OCI-LY1 (cell line): ENCODE measurements around the gene NUDT14.

ENCODE experiments used
- H2AFZ ChIP-seq: fragments of 200-600 bp; sonication (generic), shearing (Covaris generic); 2 replicates; pipeline ENCODE4 v1.6.0; 2014; ENCODE audit warnings: antibody characterized with exemption, mild to moderate bottlenecking, low read length
- H3F3A ChIP-seq: fragments of 200-600 bp; sonication (generic), shearing (Covaris generic); 2 replicates; pipeline ENCODE4 v1.6.0; 2014; ENCODE audit warnings: mild to moderate bottlenecking, antibody characterized with exemption, low read length, moderate library complexity; ENCODE audit not compliant: insufficient read depth
- H3K27ac ChIP-seq: fragments of 200-600 bp; sonication (generic); 2 replicates; pipeline ENCODE4 v1.5.1; 2014; ENCODE audit warnings: low read length, mixed run types, mild to moderate bottlenecking, low read depth; ENCODE audit not compliant: poor library complexity, severe bottlenecking
- H3K27me3 ChIP-seq: fragments of 200-600 bp; sonication (generic); 2 replicates; pipeline ENCODE4 v1.6.0; 2014; ENCODE audit warnings: antibody characterized with exemption, mild to moderate bottlenecking, low read length, moderate library complexity; ENCODE audit not compliant: insufficient read depth
- H3K36me3 ChIP-seq: fragments of 200-600 bp; sonication (generic); 2 replicates; pipeline ENCODE4 v1.6.1; 2014; ENCODE audit warnings: mild to moderate bottlenecking, antibody characterized with exemption, low read length, moderate library complexity, mixed read lengths; ENCODE audit not compliant: insufficient read depth
- H3K4me1 ChIP-seq: fragments of 200-600 bp; sonication (generic); 2 replicates; pipeline ENCODE4 v1.5.1; 2014; ENCODE audit warnings: mild to moderate bottlenecking, low read length, moderate library complexity; ENCODE audit not compliant: insufficient read depth, severe bottlenecking
- H3K4me2 ChIP-seq: fragments of 200-600 bp; sonication (generic), shearing (Covaris generic); 2 replicates; pipeline ENCODE4 v1.6.1; 2014; ENCODE audit warnings: low read length
- H3K4me3 ChIP-seq: fragments of 200-600 bp; sonication (generic); 2 replicates; pipeline ENCODE4 v1.5.1; 2014; ENCODE audit warnings: low read length, low read depth, mild to moderate bottlenecking, mixed read lengths; ENCODE audit not compliant: poor library complexity, severe bottlenecking
- H3K79me2 ChIP-seq: fragments of 200-600 bp; shearing (Covaris generic); 2 replicates; pipeline ENCODE4 v1.6.1; 2016; ENCODE audit warnings: mixed run types, low read length, mixed read lengths; ENCODE audit not compliant: insufficient read depth
- H3K9ac ChIP-seq: fragments of 200-600 bp; sonication (generic), shearing (Covaris generic); 2 replicates; pipeline ENCODE4 v1.6.1; 2014; ENCODE audit warnings: mild to moderate bottlenecking, low read length, mixed read lengths
- H3K9me2 ChIP-seq: fragments of 200-600 bp; sonication (generic), shearing (Covaris generic); 2 replicates; pipeline ENCODE4 v1.6.1; 2014; ENCODE audit warnings: low read depth, mild to moderate bottlenecking, low read length, mixed read lengths
- H3K9me3 ChIP-seq: fragments of 200-600 bp; shearing (Covaris generic); 2 replicates; pipeline ENCODE4 v1.6.1; 2014; ENCODE audit warnings: low read length, mixed read lengths
- H4K20me1 ChIP-seq: fragments of 200-600 bp; sonication (generic), shearing (Covaris generic); 2 replicates; pipeline ENCODE4 v1.6.0; 2016; ENCODE audit warnings: mild to moderate bottlenecking, low read length; ENCODE audit not compliant: insufficient read depth
- CTCF ChIP-seq: fragments of 200-600 bp; sonication (generic), shearing (Covaris generic); IDR thresholded peaks from 2 replicates; pipeline ENCODE4 v1.5.1; 2017; ENCODE audit warnings: mild to moderate bottlenecking, antibody characterized with exemption, low read length, moderate library complexity, mixed read lengths
- EZH2 ChIP-seq: fragments of 200-600 bp; sonication (generic), shearing (Covaris generic); IDR thresholded peaks from 2 replicates; pipeline ENCODE4 v1.8.0; 2017; ENCODE audit warnings: borderline replicate concordance, mixed run types, mild to moderate bottlenecking, antibody characterized with exemption, low read length, moderate library complexity, mixed read lengths

Gene NUDT14

GRCh38 chr14:105138551-105139111 is 42.5 kb downstream of the NUDT14 start:
- Histone ChIP-seq H3K4me3 (no peak overlapping the region), H3K4me1 (no peaks in the 10 kb centered on the region), H3K79me2 (no peaks in the 10 kb centered on the region), H3F3A (no peaks in the 10 kb centered on the region), H3K27ac (no peak overlapping the region), H3K36me3 (no peaks in the 10 kb centered on the region), H4K20me1 (no peaks in the 10 kb centered on the region), H3K4me2 (no peak overlapping the region), H2AFZ (no peak overlapping the region), H3K9me3 (peaks cover 13% of the 10 kb centered on the region), H3K9ac (no peak overlapping the region), H3K9me2 (no peaks in the 10 kb centered on the region), H3K27me3 (peaks cover 17% of the 10 kb centered on the region; the same call in 1 of the 2 replicates)
- TF ChIP-seq EZH2 (no peak), CTCF (no peak)

GRCh38 chr14:105138021-105138541 is 43.0 kb downstream of the NUDT14 start:
- H2AFZ ChIP-seq = no peak overlapping the region
- no peak overlapping the region for H3K27ac ChIP-seq

GRCh38 chr14:105137481-105138020 is 43.6 kb downstream of the NUDT14 start:
- TF ChIP-seq EZH2 = no peak
- no peak for TF ChIP-seq CTCF
- no peaks in the 10 kb centered on the region for H4K20me1 ChIP-seq
- H3K4me3 ChIP-seq = no peak overlapping the region
- H2AFZ ChIP-seq = no peak overlapping the region
- H3F3A ChIP-seq = no peaks in the 10 kb centered on the region
- H3K9me3 ChIP-seq = peaks cover 13% of the 10 kb centered on the region
- no peak overlapping the region for H3K4me2 ChIP-seq
- no peaks in the 10 kb centered on the region for H3K4me1 ChIP-seq
- H3K9me2 ChIP-seq = no peaks in the 10 kb centered on the region
- H3K36me3 ChIP-seq = no peaks in the 10 kb centered on the region
- H3K27me3 ChIP-seq = peaks cover 22% of the 10 kb centered on the region; the same call in 1 of the 2 replicates
- H3K27ac ChIP-seq = no peak overlapping the region
- no peak overlapping the region for H3K9ac ChIP-seq
- no peaks in the 10 kb centered on the region for H3K79me2 ChIP-seq

More at GRCh38 chr14:105138021-105138541, 43.0 kb downstream of the NUDT14 start:
- H3K4me1 ChIP-seq = no peaks in the 10 kb centered on the region
- peaks cover 13% of the 10 kb centered on the region for H3K9me3 ChIP-seq
- H3K27me3 ChIP-seq = peaks cover 18% of the 10 kb centered on the region; the same call in 1 of the 2 replicates
- TF ChIP-seq CTCF (no peak), EZH2 (no peak)
- H3K36me3 ChIP-seq = no peaks in the 10 kb centered on the region
- no peaks in the 10 kb centered on the region for H3K79me2 ChIP-seq
- no peaks in the 10 kb centered on the region for H4K20me1 ChIP-seq
- no peaks in the 10 kb centered on the region for H3K9me2 ChIP-seq
- no peaks in the 10 kb centered on the region for H3F3A ChIP-seq
- no peak overlapping the region for H3K4me2 ChIP-seq
- no peak overlapping the region for H3K4me3 ChIP-seq
- H3K9ac ChIP-seq = no peak overlapping the region
